H9 (cell line): ENCODE data around the gene CLPTM1L. TPM values are rescaled to one million over a fixed set of nuclear protein-coding genes. Genes with fewer than 3 reads are reported as not detected.

ENCODE experiments used
- DNase-seq: peaks from one replicate; pipeline ENCODE4 v3.0.0-alpha.2; 2017
- H2AFZ ChIP-seq: one replicate; pipeline ENCODE4 v1.6.1; 2013; ENCODE audit warnings: mild to moderate bottlenecking, low read length, control low read depth, moderate library complexity
- H2AK5ac ChIP-seq: 2 replicates; pipeline ENCODE4 v1.6.1; 2013; ENCODE audit warnings: low read length, control low read depth, mixed read lengths; ENCODE audit not compliant: insufficient read length
- H2BK120ac ChIP-seq: one replicate; pipeline ENCODE4 v1.6.1; 2013; ENCODE audit warnings: low read depth, mild to moderate bottlenecking, low read length, control low read depth, inconsistent platforms; ENCODE audit not compliant: poor library complexity, severe bottlenecking
- H2BK12ac ChIP-seq: 2 replicates; pipeline ENCODE4 v1.6.1; 2013; ENCODE audit warnings: low read length, control low read depth, mixed read lengths, low read depth; ENCODE audit not compliant: insufficient read length
- H2BK15ac ChIP-seq: 2 replicates; pipeline ENCODE4 v1.6.1; 2013; ENCODE audit warnings: low read depth, low read length, control low read depth
- H2BK20ac ChIP-seq: one replicate; pipeline ENCODE4 v1.6.1; 2013; ENCODE audit warnings: low read depth, mild to moderate bottlenecking, low read length, control low read depth, inconsistent platforms; ENCODE audit not compliant: poor library complexity, severe bottlenecking
- H2BK5ac ChIP-seq: 2 replicates; pipeline ENCODE4 v1.6.1; 2013; ENCODE audit warnings: low read length, control low read depth, mixed read lengths; ENCODE audit not compliant: insufficient read length
- H3K14ac ChIP-seq: 2 replicates; pipeline ENCODE4 v1.6.1; 2013; ENCODE audit warnings: low read length, control low read depth; ENCODE audit not compliant: insufficient read depth
- H3K18ac ChIP-seq: 2 replicates; pipeline ENCODE4 v1.6.1; 2013; ENCODE audit warnings: low read depth, mild to moderate bottlenecking, mixed read lengths, low read length, control low read depth; ENCODE audit not compliant: insufficient read length
- H3K23ac ChIP-seq: 2 replicates; pipeline ENCODE4 v1.6.1; 2013; ENCODE audit warnings: low read length, control low read depth, mixed read lengths, low read depth; ENCODE audit not compliant: insufficient read length
- H3K23me2 ChIP-seq: 2 replicates; pipeline ENCODE4 v1.6.1; 2013; ENCODE audit warnings: low read depth, mild to moderate bottlenecking, mixed read lengths, low read length, control low read depth; ENCODE audit not compliant: insufficient read length, poor library complexity, severe bottlenecking
- H3K27ac ChIP-seq: 2 replicates; pipeline ENCODE4 v1.5.1; 2013; ENCODE audit warnings: low read length, control low read depth, mixed read lengths, low read depth; ENCODE audit not compliant: insufficient read length
- H3K27me3 ChIP-seq: 2 replicates; pipeline ENCODE4 v1.6.1; 2013; ENCODE audit warnings: low read length, control low read depth, inconsistent platforms; ENCODE audit not compliant: insufficient read depth
- H3K4ac ChIP-seq: 2 replicates; pipeline ENCODE4 v1.6.1; 2013; ENCODE audit warnings: low read depth, mild to moderate bottlenecking, control low read depth, inconsistent platforms, low read length, moderate library complexity
- H3K4me1 ChIP-seq: 2 replicates; pipeline ENCODE4 v1.6.1; 2013; ENCODE audit warnings: low read length, control low read depth, inconsistent platforms; ENCODE audit not compliant: insufficient read depth
- H3K4me2 ChIP-seq: 2 replicates; pipeline ENCODE4 v1.6.1; 2013; ENCODE audit warnings: low read length, control low read depth, mixed read lengths; ENCODE audit not compliant: insufficient read length, insufficient read depth
- H3K56ac ChIP-seq: 2 replicates; pipeline ENCODE4 v1.6.1; 2013; ENCODE audit warnings: low read depth, mild to moderate bottlenecking, mixed read lengths, low read length, control low read depth; ENCODE audit not compliant: insufficient read length
- H3K79me1 ChIP-seq: 2 replicates; pipeline ENCODE4 v1.6.1; 2013; ENCODE audit warnings: low read depth, mild to moderate bottlenecking, moderate library complexity, low read length, control low read depth, inconsistent platforms; ENCODE audit not compliant: insufficient read depth, poor library complexity, severe bottlenecking
- H3K79me2 ChIP-seq: 2 replicates; pipeline ENCODE4 v1.6.1; 2013; ENCODE audit warnings: low read length, control low read depth, inconsistent platforms; ENCODE audit not compliant: insufficient read depth
- H3K9ac ChIP-seq: 2 replicates; pipeline ENCODE4 v1.6.1; 2013; ENCODE audit warnings: low read length, control low read depth, mixed read lengths; ENCODE audit not compliant: insufficient read length; ENCODE audit errors: extremely low read depth
- H3K9me3 ChIP-seq: one replicate; pipeline ENCODE4 v1.6.1; 2013; ENCODE audit warnings: low read depth, low read length, inconsistent platforms; ENCODE audit not compliant: control insufficient read depth
- H3T11ph ChIP-seq: one replicate; pipeline ENCODE4 v1.6.1; 2013; ENCODE audit warnings: mild to moderate bottlenecking, low read length, control low read depth, inconsistent platforms
- H4K20me1 ChIP-seq: one replicate; pipeline ENCODE4 v1.6.1; 2013; ENCODE audit not compliant: control insufficient read depth, insufficient read length, insufficient read depth
- H4K5ac ChIP-seq: 2 replicates; pipeline ENCODE4 v1.6.1; 2013; ENCODE audit warnings: low read depth, mild to moderate bottlenecking, mixed read lengths, low read length, control low read depth; ENCODE audit not compliant: insufficient read length
- H4K8ac ChIP-seq: replicated peaks from 2 replicates; pipeline ENCODE4 v1.6.1; 2013; ENCODE audit warnings: low read length, control low read depth, mixed read lengths, low read depth; ENCODE audit not compliant: insufficient read length
- H4K91ac ChIP-seq: 2 replicates; pipeline ENCODE4 v1.6.1; 2013; ENCODE audit warnings: low read depth, mild to moderate bottlenecking, moderate library complexity, mixed read lengths, low read length, control low read depth; ENCODE audit not compliant: insufficient read length
- H3K27ac Mint-ChIP-seq, 3 experiments: 2 replicates in 2 of 3; 3 replicates in 1 of 3; pipeline ENCODE4 v1.8.0; 2020 to 2021; ENCODE audit warnings: mixed read lengths in 3 of 3, mild to moderate bottlenecking in 1 of 3, moderate library complexity in 1 of 3
- H3K27me3 Mint-ChIP-seq: 2 replicates; pipeline ENCODE4 v1.8.0; 2021; ENCODE audit warnings: low read depth, mild to moderate bottlenecking, moderate library complexity, mixed read lengths
- H3K36me3 Mint-ChIP-seq, 3 experiments: 2 replicates in 2 of 3; 3 replicates in 1 of 3; pipeline ENCODE4 v1.8.0; 2020 to 2021; ENCODE audit warnings: low read depth in 3 of 3, mixed read lengths in 3 of 3; ENCODE audit not compliant: insufficient read depth in 1 of 3
- H3K4me1 Mint-ChIP-seq, 2 experiments: 2 replicates each; pipeline ENCODE4 v1.8.0; 2020; ENCODE audit warnings: mixed read lengths in 2 of 2
- H3K4me3 Mint-ChIP-seq, 2 experiments: 2 replicates in 1 of 2; 3 replicates in 1 of 2; pipeline ENCODE4 v1.8.0; 2020 to 2021; ENCODE audit warnings: mild to moderate bottlenecking in 2 of 2, mixed read lengths in 2 of 2, moderate library complexity in 1 of 2
- H3K9me3 Mint-ChIP-seq, 2 experiments: 2 replicates in 1 of 2; 3 replicates in 1 of 2; pipeline ENCODE4 v1.8.0; 2020; ENCODE audit warnings: mild to moderate bottlenecking in 2 of 2, mixed read lengths in 2 of 2, moderate library complexity in 1 of 2
- WGBS: extraction: QIAGEN DNeasy Blood & Tissue Kit; methylation state at CpG from one replicate; pipeline ENCODE4 v1.1.7; 2013; ENCODE audit warnings: missing lambda C conversion rate, low lambda C conversion rate, mixed read lengths; ENCODE audit not compliant: insufficient read length; ENCODE audit errors: extremely low coverage; 5-methylcytosine and 5-hydroxymethylcytosine counted together
- total RNA-seq: library from RNA; stranded (reverse); gene quantifications from 2 replicates; pipeline ENCODE4 v1.2.1, GENCODE V29; 2021
- TF ChIP-seq, protein P1 (sequence below): fragments of 200-600 bp; sonication (generic); conservative IDR thresholded peaks from 3 replicates; pipeline ENCODE4 v1.8.0; 2021; ENCODE audit warnings: antibody characterized with exemption, mild to moderate bottlenecking

The CLPTM1L gene
- total RNA-seq, 1 experiment from 2014 or later, result 108 TPM

DNA sequence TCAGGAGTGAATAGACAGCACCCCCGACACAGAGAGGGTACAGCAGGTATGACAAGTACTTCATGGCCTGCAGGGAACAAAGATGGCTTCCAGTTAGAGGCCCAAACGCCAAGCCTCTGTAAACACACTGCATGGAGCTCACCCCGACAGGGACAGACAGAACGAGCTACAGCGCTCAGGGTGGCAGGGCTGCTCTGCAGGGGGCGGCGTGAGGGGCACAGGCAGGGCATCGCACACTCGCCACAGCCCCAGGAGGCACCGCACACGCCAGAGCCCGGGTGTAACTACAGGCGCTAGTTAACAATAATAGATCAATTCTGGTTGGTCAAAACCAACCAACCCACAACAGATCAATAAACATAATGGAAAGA is 21.1 kb downstream of the CLPTM1L start:
- Mint-ChIP-seq H3K36me3 (peaks cover 41 to 82% (median 64%) of the 10 kb centered on the region in 3 experiments), H3K27ac (no peak overlapping the region), H3K4me1 (peaks cover 5% of the 10 kb centered on the region in 2 experiments; a peak in 2 of 4 replicates), H3K4me3 (no peak overlapping the region), H3K27me3 (no peaks in the 10 kb centered on the region), H3K9me3 (no peaks in the 10 kb centered on the region; a peak in 2 of 5 replicates)
- Histone ChIP-seq H2BK12ac (no peak overlapping the region), H3K4ac (no peak overlapping the region), H3K9ac (no peak overlapping the region), H3K79me2 (no peaks in the 10 kb centered on the region), H4K5ac (no peak overlapping the region), H3K27me3 (no peaks in the 10 kb centered on the region), H3T11ph (no peak overlapping the region), H4K20me1 (no peaks in the 10 kb centered on the region), H2BK120ac (no peak overlapping the region), H2BK15ac (no peak overlapping the region), H3K4me1 (no peaks in the 10 kb centered on the region), H3K56ac (no peak overlapping the region), H2AK5ac (no peak overlapping the region), H3K18ac (no peak overlapping the region), H3K14ac (no peak overlapping the region), H3K79me1 (no peaks in the 10 kb centered on the region), H3K4me2 (no peak overlapping the region), H4K8ac (no peak overlapping the region), H3K9me3 (no peaks in the 10 kb centered on the region), H3K27ac (no peak overlapping the region), H4K91ac (no peak overlapping the region), H2AFZ (no peak overlapping the region), H2BK5ac (no peak overlapping the region), H2BK20ac (no peak overlapping the region), H3K23ac (no peak overlapping the region), H3K23me2 (no peaks in the 10 kb centered on the region)
- no CpG with 5 or more reads among the region's 13 CpGs for WGBS
- peak; percentile 5 for DNase-seq
- TF ChIP-seq, protein P1, sequence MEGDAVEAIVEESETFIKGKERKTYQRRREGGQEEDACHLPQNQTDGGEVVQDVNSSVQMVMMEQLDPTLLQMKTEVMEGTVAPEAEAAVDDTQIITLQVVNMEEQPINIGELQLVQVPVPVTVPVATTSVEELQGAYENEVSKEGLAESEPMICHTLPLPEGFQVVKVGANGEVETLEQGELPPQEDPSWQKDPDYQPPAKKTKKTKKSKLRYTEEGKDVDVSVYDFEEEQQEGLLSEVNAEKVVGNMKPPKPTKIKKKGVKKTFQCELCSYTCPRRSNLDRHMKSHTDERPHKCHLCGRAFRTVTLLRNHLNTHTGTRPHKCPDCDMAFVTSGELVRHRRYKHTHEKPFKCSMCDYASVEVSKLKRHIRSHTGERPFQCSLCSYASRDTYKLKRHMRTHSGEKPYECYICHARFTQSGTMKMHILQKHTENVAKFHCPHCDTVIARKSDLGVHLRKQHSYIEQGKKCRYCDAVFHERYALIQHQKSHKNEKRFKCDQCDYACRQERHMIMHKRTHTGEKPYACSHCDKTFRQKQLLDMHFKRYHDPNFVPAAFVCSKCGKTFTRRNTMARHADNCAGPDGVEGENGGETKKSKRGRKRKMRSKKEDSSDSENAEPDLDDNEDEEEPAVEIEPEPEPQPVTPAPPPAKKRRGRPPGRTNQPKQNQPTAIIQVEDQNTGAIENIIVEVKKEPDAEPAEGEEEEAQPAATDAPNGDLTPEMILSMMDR, result no peak
